Fibroblast of pulmonary artery (primary cell): ENCODE results near the gene SMYD3.

Experiments used
- DNase-seq: peaks from one replicate; pipeline ENCODE4 v3.0.0-alpha.2; 2010; ENCODE audit warnings: low read depth
- H3K4me3 ChIP-seq: replicated peaks from 2 replicates; pipeline ENCODE4 v1.5.1; 2011; ENCODE audit warnings: low read depth, mild to moderate bottlenecking, control low read depth, low read length, moderate library complexity
- CTCF ChIP-seq: IDR thresholded peaks from 2 replicates; pipeline ENCODE4 v1.5.1; 2011; ENCODE audit warnings: mild to moderate bottlenecking, control low read depth, low read length, inconsistent platforms; ENCODE audit errors: missing control alignments

SMYD3 gene

DNA sequence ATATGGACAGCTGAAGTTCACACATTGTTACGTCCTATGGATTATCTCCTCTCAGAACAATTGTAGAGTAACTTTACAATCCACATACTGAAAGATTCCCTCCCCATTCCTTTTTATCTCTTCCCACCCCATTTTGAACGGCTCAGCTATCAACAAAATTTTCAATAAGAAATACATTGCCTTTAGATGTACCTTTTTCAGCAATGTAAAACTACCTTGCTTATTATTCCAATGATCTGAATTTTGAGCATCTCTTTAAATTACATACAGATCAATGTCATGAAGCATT, 503.7 kb downstream of the SMYD3 start:
- no peak for DNase-seq
- TF ChIP-seq CTCF = no peak
- no peak overlapping the region for H3K4me3 ChIP-seq

DNA sequence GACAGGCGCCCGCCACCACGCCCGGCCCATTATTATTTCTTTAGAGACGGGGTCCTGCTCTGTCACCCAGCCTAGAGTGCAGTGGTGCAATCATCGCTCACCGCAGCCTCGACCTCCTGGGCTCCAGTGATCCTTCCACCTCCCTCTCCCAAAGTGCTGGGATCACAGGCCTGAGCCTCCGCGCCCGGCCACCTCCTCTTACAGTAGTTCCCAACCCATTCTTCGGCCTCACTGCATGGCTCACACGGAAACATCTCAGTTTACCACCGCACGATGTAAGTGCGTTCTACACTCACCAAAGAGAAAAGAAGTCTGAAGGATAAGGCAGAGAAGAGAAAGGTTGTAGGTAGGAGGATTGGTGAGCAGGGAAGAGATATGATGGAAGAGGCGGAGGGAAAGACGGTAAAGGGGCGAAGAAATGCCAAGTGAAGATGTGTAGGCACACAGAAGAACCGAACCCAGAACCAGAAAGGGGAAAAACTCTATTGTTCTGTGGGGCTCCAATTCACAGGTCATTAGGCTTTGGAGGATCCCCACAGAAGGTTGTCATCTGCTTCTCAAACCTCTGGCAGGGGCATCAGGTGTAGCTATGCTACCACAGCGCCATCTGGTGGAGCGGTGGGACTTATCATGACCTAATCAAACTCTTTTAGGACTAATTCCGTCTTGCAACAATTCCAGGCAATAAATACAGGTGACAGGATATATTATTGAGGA, 504.2 kb downstream of the SMYD3 start:
- peak; percentile 93 for DNase-seq
- TF ChIP-seq CTCF = peak; percentile 91
- no peak overlapping the region for H3K4me3 ChIP-seq

DNA sequence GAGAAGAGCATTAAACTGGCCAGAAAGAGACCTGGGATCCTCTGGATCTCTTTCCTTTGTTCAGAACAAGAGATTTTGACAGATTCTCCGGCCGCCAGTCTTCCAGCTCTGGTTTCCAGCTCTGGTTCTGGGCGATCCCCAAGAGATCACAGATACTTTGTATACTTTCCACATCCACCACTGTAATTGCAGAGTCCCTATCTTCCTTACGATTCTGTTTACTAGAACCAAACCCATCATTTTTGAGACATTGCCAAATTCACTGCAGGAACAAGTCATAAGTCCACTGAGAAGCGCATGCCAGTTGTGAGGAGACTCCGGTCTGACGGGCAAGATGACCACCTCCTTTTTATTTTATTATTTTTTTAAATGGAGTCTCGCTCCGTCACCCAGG, 505.2 kb downstream of the SMYD3 start:
- TF ChIP-seq CTCF = no peak
- no peak for DNase-seq
- no peak overlapping the region for H3K4me3 ChIP-seq

GRCh38 chr1:246001142-246001836, 505.8 kb downstream of the SMYD3 start:
- DNase-seq = no peak

DNA sequence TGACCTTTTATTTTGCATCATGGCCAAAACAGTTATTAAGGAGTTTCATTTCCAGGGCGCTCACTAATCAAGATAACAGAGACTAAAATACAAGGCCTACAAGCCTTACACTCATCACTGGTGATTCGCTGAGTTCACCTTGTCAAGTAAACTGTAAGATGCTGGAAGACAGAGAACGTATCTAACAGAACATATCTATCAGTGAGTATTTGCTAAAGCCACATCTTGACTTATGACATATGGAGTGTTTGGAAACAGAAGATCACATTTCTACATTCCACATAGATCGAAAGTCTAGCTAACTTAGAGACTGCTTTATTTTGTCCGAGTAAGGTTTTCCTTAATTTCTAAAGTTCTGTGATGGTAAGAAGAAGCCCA, 506.5 kb downstream of the SMYD3 start:
- no peak overlapping the region for H3K4me3 ChIP-seq
- no peak for DNase-seq
- TF ChIP-seq CTCF = no peak

More at GRCh38 chr1:246001142-246001836, 505.8 kb downstream of the SMYD3 start:
- TF ChIP-seq CTCF = no peak
- no peak overlapping the region for H3K4me3 ChIP-seq

GRCh38 chr1:245999697-246000637, 507.1 kb downstream of the SMYD3 start:
- no peak for DNase-seq
- TF ChIP-seq CTCF = no peak
- no peak overlapping the region for H3K4me3 ChIP-seq
